H1 (cell line): Measurements from ENCODE around the gene NUP58. TPM values are rescaled to one million over a fixed set of nuclear protein-coding genes. Genes with fewer than 3 reads are reported as not detected.

Experiments
- CTCF ChIA-PET: fragments of 300-600 bp; sonication (Branson Sonifier 250); formaldehyde crosslinking; loops from one replicate; lab custom pipeline; 2021; ENCODE audit not compliant: partially characterized antibody; lab: Charles Lee
- POLR2A ChIA-PET: fragments of 300-600 bp; sonication (Branson Sonifier 250); formaldehyde crosslinking; loops from one replicate; lab custom pipeline; 2021; ENCODE audit warnings: inconsistent platforms; ENCODE audit not compliant: partially characterized antibody; lab: Charles Lee
- DNase-seq, 2 experiments: peaks; one replicate each; pipeline versions ENCODE4 v3.0.0 to v3.0.0-alpha.2; 2010 to 2022; ENCODE audit warnings: low spot score in 2 of 2, low read depth in 1 of 2, mixed read lengths in 1 of 2
- FAIRE-seq: peaks from 2 replicates; lab custom pipeline; 2011; peaks lifted over from hg19 to GRCh38; lab: Jason Lieb, UNC
- H2AFZ ChIP-seq: 2 replicates; pipeline ENCODE4 v1.8.1; 2012; ENCODE audit warnings: low read length, inconsistent platforms
- H2AK5ac ChIP-seq: 2 replicates; pipeline ENCODE4 v1.6.1; 2013; ENCODE audit warnings: low read depth, low read length
- H2BK120ac ChIP-seq: replicated peaks from 2 replicates; pipeline ENCODE3; 2013; ENCODE audit warnings: low read depth, low read length, inconsistent platforms
- H2BK12ac ChIP-seq: 2 replicates; pipeline ENCODE4 v1.6.1; 2013; ENCODE audit warnings: low read depth, low read length
- H2BK15ac ChIP-seq: 2 replicates; pipeline ENCODE4 v1.6.1; 2013; ENCODE audit warnings: low read length
- H2BK20ac ChIP-seq: 2 replicates; pipeline ENCODE4 v1.6.1; 2013; ENCODE audit warnings: low read length
- H2BK5ac ChIP-seq: 2 replicates; pipeline ENCODE4 v1.6.1; 2013; ENCODE audit warnings: low read depth, low read length
- H3K14ac ChIP-seq: 2 replicates; pipeline ENCODE4 v1.6.1; 2013; ENCODE audit warnings: inconsistent platforms; ENCODE audit not compliant: insufficient read length
- H3K18ac ChIP-seq: 2 replicates; pipeline ENCODE4 v1.6.1; 2013; ENCODE audit warnings: low read length; ENCODE audit errors: extremely low read depth
- H3K23ac ChIP-seq: 2 replicates; pipeline ENCODE4 v1.6.1; 2013; ENCODE audit warnings: inconsistent platforms; ENCODE audit not compliant: insufficient read length
- H3K23me2 ChIP-seq: 2 replicates; pipeline ENCODE4 v1.6.1; 2013; ENCODE audit warnings: low read depth, low read length
- H3K27ac ChIP-seq: 2 replicates; pipeline ENCODE4 v1.6.1; 2011; ENCODE audit warnings: low read depth, low read length, inconsistent platforms
- H3K27me3 ChIP-seq, 4 experiments: replicated peaks in 1 of 4; 1 replicate in 1 of 4; 2 replicates in 3 of 4; pipeline versions ENCODE4 v1.6.1 to v1.8.1; 2011 to 2013; ENCODE audit warnings: low read length in 3 of 4, mild to moderate bottlenecking in 3 of 4, inconsistent platforms in 2 of 4, mixed read lengths in 2 of 4, moderate library complexity in 1 of 4; ENCODE audit not compliant: control insufficient read depth in 3 of 4, insufficient read depth in 3 of 4; ENCODE audit errors: extremely low read depth in 1 of 4
- H3K36me3 ChIP-seq, 4 experiments: 2 replicates each; pipeline versions ENCODE4 v1.6.1 to v1.8.1; 2011 to 2013; ENCODE audit warnings: mild to moderate bottlenecking in 4 of 4, low read length in 3 of 4, moderate library complexity in 2 of 4, control low read depth in 1 of 4, inconsistent platforms in 1 of 4; ENCODE audit not compliant: insufficient read depth in 4 of 4, control insufficient read depth in 2 of 4
- H3K4ac ChIP-seq: replicated peaks from 2 replicates; pipeline ENCODE3; 2013; ENCODE audit warnings: low read length, low read depth, mixed read lengths, inconsistent platforms; ENCODE audit not compliant: insufficient read length
- H3K4me1 ChIP-seq, 4 experiments: replicated peaks in 1 of 4; 1 replicate in 1 of 4; 2 replicates in 3 of 4; pipeline versions ENCODE4 v1.6.1 to v1.8.1; 2011 to 2013; ENCODE audit warnings: low read length in 3 of 4, inconsistent platforms in 2 of 4, mixed read lengths in 1 of 4; ENCODE audit not compliant: insufficient read depth in 4 of 4, control insufficient read depth in 3 of 4
- H3K4me2 ChIP-seq, 2 experiments: 2 replicates each; pipeline versions ENCODE4 v1.6.1 to v1.8.1; 2011 to 2013; ENCODE audit warnings: low read depth in 2 of 2, low read length in 2 of 2, control low read depth in 1 of 2, inconsistent platforms in 1 of 2, mild to moderate bottlenecking in 1 of 2; ENCODE audit not compliant: insufficient read depth in 1 of 2
- H3K4me3 ChIP-seq, 4 experiments: fragments of 200-600, 300-600 bp in 1 of 4; sonication (generic), shearing (Covaris generic), sonication (Bioruptor Twin) in 1 of 4; 2 replicates each; pipeline versions ENCODE4 v1.5.1 to v1.8.1; 2011 to 2016; ENCODE audit warnings: low read length in 4 of 4, low read depth in 3 of 4, control low read depth in 2 of 4, inconsistent platforms in 2 of 4, mild to moderate bottlenecking in 2 of 4, mixed read lengths in 1 of 4, moderate library complexity in 1 of 4; ENCODE audit not compliant: insufficient read depth in 2 of 4; ENCODE audit errors: extremely low read depth in 1 of 4
- H3K56ac ChIP-seq: replicated peaks from 2 replicates; pipeline ENCODE3; 2013; ENCODE audit warnings: low read depth, mild to moderate bottlenecking, mixed read lengths, low read length, inconsistent platforms; ENCODE audit not compliant: insufficient read length
- H3K79me1 ChIP-seq: 2 replicates; pipeline ENCODE4 v1.6.1; 2013; ENCODE audit warnings: low read depth, low read length, control low read depth
- H3K79me2 ChIP-seq, 2 experiments: 2 replicates each; pipeline versions ENCODE4 v1.6.1 to v1.8.1; 2012 to 2013; ENCODE audit warnings: low read length in 2 of 2, mild to moderate bottlenecking in 2 of 2, inconsistent platforms in 1 of 2; ENCODE audit not compliant: insufficient read depth in 2 of 2, control insufficient read depth in 1 of 2
- H3K9ac ChIP-seq, 4 experiments: replicated peaks in 1 of 4; 1 replicate in 1 of 4; 2 replicates in 3 of 4; pipeline versions ENCODE4 v1.6.1 to v1.8.1; 2011 to 2013; ENCODE audit warnings: low read depth in 3 of 4, low read length in 3 of 4, control low read depth in 2 of 4, mild to moderate bottlenecking in 2 of 4, moderate library complexity in 2 of 4, inconsistent platforms in 1 of 4; ENCODE audit errors: extremely low read depth in 1 of 4
- H3K9me3 ChIP-seq, 2 experiments: 2 replicates each; pipeline versions ENCODE4 v1.6.1 to v1.8.1; 2012 to 2013; ENCODE audit warnings: mild to moderate bottlenecking in 2 of 2, moderate library complexity in 2 of 2, control low read depth in 1 of 2, inconsistent platforms in 1 of 2, low read depth in 1 of 2, low read length in 1 of 2, mixed read lengths in 1 of 2; ENCODE audit not compliant: insufficient read depth in 2 of 2
- H4K20me1 ChIP-seq, 2 experiments: replicated peaks in 1 of 2; 2 replicates each; pipeline versions ENCODE3 to v1.8.1; 2011 to 2013; ENCODE audit warnings: inconsistent platforms in 2 of 2, low read length in 2 of 2, mild to moderate bottlenecking in 1 of 2; ENCODE audit not compliant: insufficient read depth in 2 of 2, control insufficient read depth in 1 of 2
- H4K5ac ChIP-seq: 2 replicates; pipeline ENCODE4 v1.6.1; 2013; ENCODE audit warnings: low read length, low read depth, mixed read lengths, inconsistent platforms; ENCODE audit not compliant: insufficient read length
- H4K8ac ChIP-seq: 2 replicates; pipeline ENCODE4 v1.8.0; 2013; ENCODE audit warnings: mild to moderate bottlenecking, moderate library complexity, low read length, inconsistent platforms; ENCODE audit not compliant: insufficient read depth; ENCODE audit errors: extremely low read depth
- H4K91ac ChIP-seq: replicated peaks from 2 replicates; pipeline ENCODE3; 2013; ENCODE audit warnings: low read length, mixed read lengths, inconsistent platforms; ENCODE audit not compliant: insufficient read length
- FOSL1 ChIP-seq: IDR thresholded peaks from 2 replicates; pipeline ENCODE4 v1.6.1; 2011; ENCODE audit warnings: mild to moderate bottlenecking, low read depth, low read length, moderate library complexity; ENCODE audit not compliant: insufficient read depth
- MAFK ChIP-seq: IDR thresholded peaks from 2 replicates; pipeline ENCODE4 v1.6.1; 2012; ENCODE audit warnings: low read depth, mild to moderate bottlenecking, improper control_type of control experiment, low read length
- WGBS, 2 experiments: shearing (Covaris generic) in 1 of 2; methylation state at CpG; one replicate each; pipeline versions ENCODE4 v1.1.6 to v1.1.7; 2013 to 2015; ENCODE audit warnings: low lambda C conversion rate in 2 of 2, mixed read lengths in 2 of 2, inconsistent platforms in 1 of 2, low coverage in 1 of 2, missing lambda C conversion rate in 1 of 2; ENCODE audit not compliant: insufficient replicate concordance in 2 of 2, insufficient coverage in 1 of 2, insufficient read length in 1 of 2; ENCODE audit errors: extremely low coverage in 1 of 2, missing lambda C conversion rate in 1 of 2; 5-methylcytosine and 5-hydroxymethylcytosine counted together
- polyA plus RNA-seq, 7 experiments: library from polyadenylated mRNA; depleted of rRNA in 3 of 7; stranded (reverse) in 5 of 7; unstranded in 2 of 7; fragments of >200 nt in 5 of 7; fragments of 200-250 nt in 2 of 7; gene quantifications; 1 replicate in 5 of 7; 2 replicates in 1 of 7; 4 replicates in 1 of 7; pipeline versions ENCODE4 v1.2.1 to v1.2.3, GENCODE V29; 2011 to 2013; ENCODE audit warnings: missing spikeins in 2 of 7, mixed read lengths in 2 of 7
- total RNA-seq: library from RNA; stranded (reverse); fragmentation: NEBNext Ultra II Directional; extraction: Animal tissue kit (Norgen Biotek cat#: 25700); gene quantifications from 2 replicates; pipeline ENCODE4 v1.2.1, GENCODE V29; 2021

Gene NUP58
- total and polyA plus RNA-seq, 2 of the 8 experiments (the other 6 are each of a cell fraction or from before 2014, with no cell fraction given): 35.0 to 53.8 TPM

DNA sequence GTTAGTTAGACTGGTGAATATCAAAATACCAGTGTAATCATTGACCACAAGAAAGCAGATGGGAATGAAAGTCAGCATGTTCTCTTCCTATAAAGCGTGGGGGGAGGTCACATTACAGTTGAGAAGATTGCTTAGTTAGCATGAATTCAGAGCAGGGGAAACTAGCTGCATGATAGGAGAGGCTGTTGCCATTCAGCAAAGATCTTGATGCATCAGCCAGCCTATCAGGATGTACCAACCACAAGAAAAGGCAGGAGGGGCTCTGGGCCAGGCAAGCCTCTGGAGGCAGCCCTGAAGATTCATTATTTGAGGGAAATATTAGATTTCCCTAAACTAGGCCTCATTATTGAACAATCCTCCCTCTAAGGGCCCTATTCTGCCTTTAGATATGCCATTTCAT is 9.1 kb upstream of the NUP58 start:
- TF ChIP-seq FOSL1: no peak
- TF ChIP-seq MAFK: peak; percentile 28; the same call in 1 of the 2 replicates
- H3K56ac ChIP-seq: no peak overlapping the region
- no peak overlapping the region for H3K18ac ChIP-seq
- H3K4ac ChIP-seq: no peak overlapping the region
- H3K23ac ChIP-seq: no peak overlapping the region
- no peaks in the 10 kb centered on the region for H3K36me3 ChIP-seq
- peak overlapping the region; percentile 95 for H2AFZ ChIP-seq
- peaks cover 0 to 6% (median 1%) of the 10 kb centered on the region in 4 experiments; a peak in 2 of 7 replicates for H3K27me3 ChIP-seq
- H3K9me3 ChIP-seq: no peaks in the 10 kb centered on the region
- ChIA-PET POLR2A (interaction anchor here (1.9 kb wide), 1 partner anchor 12 kb away, joined by 6 read pairs; no protein-coding TSS in a partner anchor), CTCF (no interaction called here)
- H3K4me1 ChIP-seq: no peaks in the 10 kb centered on the region
- H2BK120ac ChIP-seq: no peak overlapping the region
- no peak overlapping the region for H2BK5ac ChIP-seq
- H3K79me1 ChIP-seq: no peaks in the 10 kb centered on the region
- no peak overlapping the region for H3K14ac ChIP-seq
- FAIRE-seq: peak; percentile 36
- WGBS, 2 experiments: 63% methylated on average over 1 of the region's 1 CpG; no CpG with 5 or more reads in 1 of the 2 experiments
- no peak overlapping the region for H2BK12ac ChIP-seq
- H2AK5ac ChIP-seq: no peak overlapping the region
- H3K23me2 ChIP-seq: no peaks in the 10 kb centered on the region
- H3K27ac ChIP-seq: no peak overlapping the region
- no peaks in the 10 kb centered on the region for H3K79me2 ChIP-seq
- no peak overlapping the region for H3K9ac ChIP-seq
- no peak overlapping the region for H2BK20ac ChIP-seq
- no peak overlapping the region for H3K4me3 ChIP-seq
- no peak overlapping the region for H4K8ac ChIP-seq
- H4K20me1 ChIP-seq: no peaks in the 10 kb centered on the region
- no peak overlapping the region for H4K5ac ChIP-seq
- no peak overlapping the region; a peak in 1 of 4 replicates for H3K4me2 ChIP-seq
- no peak for DNase-seq
- H4K91ac ChIP-seq: no peak overlapping the region
- no peak overlapping the region for H2BK15ac ChIP-seq
